ENCODE results near the gene ATXN7L1. TPM values are rescaled to one million over a fixed set of nuclear protein-coding genes. Genes with fewer than 3 reads are reported as not detected.

The ATXN7L1 gene
- total and polyA plus RNA-seq, 2 donors (not counting 1 experiment from before 2014, with no cell fraction given), result 7.1 to 40.6 TPM

DNA sequence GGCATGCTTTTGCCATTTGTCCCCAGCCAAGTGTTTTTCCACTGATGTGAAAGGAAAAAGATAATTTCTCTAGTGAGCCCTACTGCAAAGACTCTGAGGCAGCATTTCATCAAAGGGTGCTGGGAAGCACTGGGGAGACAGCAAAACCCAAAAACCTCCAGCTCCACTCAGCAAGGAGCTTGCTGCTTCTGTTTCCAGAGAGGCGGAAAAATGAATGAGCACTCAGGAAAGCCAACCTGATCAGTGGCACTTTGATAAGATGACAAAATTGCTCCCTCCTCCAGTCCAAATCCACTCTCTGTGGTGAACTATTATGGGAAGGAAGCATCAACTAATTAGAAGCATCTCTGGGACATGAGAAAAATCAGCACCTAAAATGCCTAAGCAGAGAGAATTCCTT is 68.2 kb downstream of the ATXN7L1 start:
- no peaks in the 10 kb centered on the region for H3K27me3 Mint-ChIP-seq

GRCh38 chr7:105807448-105807762 is 69.0 kb downstream of the ATXN7L1 start:
- Histone ChIP-seq H3K36me3 (replicated peaks in 1 of 2; ENCODE audit: control extremely low read depth in 1 of 2, control insufficient read depth in 1 of 2, extremely low read depth in 1 of 2, insufficient read depth in 2 of 2, low read length in 1 of 2) (no peaks in the 10 kb centered on the region), H3K4me1 (ENCODE audit: control insufficient read depth in 2 of 2, insufficient read depth in 2 of 2, low read length in 2 of 2) (peaks cover 21 to 41% of the 10 kb centered on the region in 2 donors), H2AFZ (ENCODE audit: insufficient read depth, low read depth, low read length, poor library complexity, severe bottlenecking) (no peak overlapping the region), H3K4me3 (ENCODE audit: control extremely low read depth in 1 of 5, extremely low read depth in 1 of 5, insufficient read depth in 1 of 5, low read depth in 2 of 5, low read length in 4 of 5) (no peak overlapping the region), H3K79me2 (ENCODE audit: control insufficient read depth, insufficient read depth, low read length) (no peaks in the 10 kb centered on the region), H3K9me3 (ENCODE audit: control extremely low read depth in 1 of 3, control insufficient read depth in 2 of 3, insufficient read depth in 1 of 3, low read length in 2 of 3) (no peaks in the 10 kb centered on the region), H3K4me2 (replicated peaks; ENCODE audit: low read depth, low read length, poor library complexity, severe bottlenecking) (no peak overlapping the region), H4K20me1 (ENCODE audit: control insufficient read depth, insufficient read depth, low read length, poor library complexity, severe bottlenecking) (no peaks in the 10 kb centered on the region), H3K27ac (ENCODE audit: low read length in 2 of 2) (no peak overlapping the region), H3K9ac (ENCODE audit: low read length) (no peak overlapping the region), H3K27me3 (replicated peaks in 1 of 4; ENCODE audit: control extremely low read depth in 1 of 4, control insufficient read depth in 3 of 4, insufficient read depth in 4 of 4, low read length in 3 of 4) (no peaks in the 10 kb centered on the region)
- TF ChIP-seq EZH2 (IDR thresholded peaks at IDR 0.05; ENCODE audit: borderline replicate concordance, insufficient read depth, low read depth, low read length, poor library complexity, severe bottlenecking), result no peak
- TF ChIP-seq, protein P1, sequence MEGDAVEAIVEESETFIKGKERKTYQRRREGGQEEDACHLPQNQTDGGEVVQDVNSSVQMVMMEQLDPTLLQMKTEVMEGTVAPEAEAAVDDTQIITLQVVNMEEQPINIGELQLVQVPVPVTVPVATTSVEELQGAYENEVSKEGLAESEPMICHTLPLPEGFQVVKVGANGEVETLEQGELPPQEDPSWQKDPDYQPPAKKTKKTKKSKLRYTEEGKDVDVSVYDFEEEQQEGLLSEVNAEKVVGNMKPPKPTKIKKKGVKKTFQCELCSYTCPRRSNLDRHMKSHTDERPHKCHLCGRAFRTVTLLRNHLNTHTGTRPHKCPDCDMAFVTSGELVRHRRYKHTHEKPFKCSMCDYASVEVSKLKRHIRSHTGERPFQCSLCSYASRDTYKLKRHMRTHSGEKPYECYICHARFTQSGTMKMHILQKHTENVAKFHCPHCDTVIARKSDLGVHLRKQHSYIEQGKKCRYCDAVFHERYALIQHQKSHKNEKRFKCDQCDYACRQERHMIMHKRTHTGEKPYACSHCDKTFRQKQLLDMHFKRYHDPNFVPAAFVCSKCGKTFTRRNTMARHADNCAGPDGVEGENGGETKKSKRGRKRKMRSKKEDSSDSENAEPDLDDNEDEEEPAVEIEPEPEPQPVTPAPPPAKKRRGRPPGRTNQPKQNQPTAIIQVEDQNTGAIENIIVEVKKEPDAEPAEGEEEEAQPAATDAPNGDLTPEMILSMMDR (IDR thresholded peaks at IDR 0.05), result no peak
- H3K9me3 Mint-ChIP-seq (ENCODE audit: insufficient read depth), result no peaks in the 10 kb centered on the region
- no peaks in the 10 kb centered on the region for H3K27me3 Mint-ChIP-seq
- POLR2A ChIA-PET, result no interaction called here
- CTCF ChIA-PET, result interaction anchor here (3.4 kb wide), 1 partner anchor 46 kb away, joined by 15 read pairs; no protein-coding TSS in a partner anchor
- DNase-seq (no peak), ATAC-seq (ENCODE audit: low read depth) (no peak)
- H3K27ac Mint-ChIP-seq, result no peak overlapping the region
- peaks cover 41% of the 10 kb centered on the region for H3K4me1 Mint-ChIP-seq
- intact Hi-C loops (cut with micrococcal nuclease), result loop anchor here (5.0 kb wide), 1 partner anchor 115 kb away; no protein-coding TSS in a partner anchor
- WGBS (ENCODE audit: insufficient coverage), result 92% methylated on average over 4 of the region's 4 CpGs
- no peak overlapping the region for H3K4me3 Mint-ChIP-seq

More for the DNA sequence above, 68.2 kb downstream of the ATXN7L1 start:
- DNase-seq, result no peak
- intact Hi-C loops (cut with micrococcal nuclease), result loop anchor here (2.0 to 5.0 kb wide), 3 partner anchors 37 to 116 kb away; partner anchors contain the start of gene ATXN7L1
- POLR2A ChIA-PET, result interaction anchor here (0.6 kb wide), 1 partner anchor 275 kb away, joined by 3 read pairs; no protein-coding TSS in a partner anchor
- Mint-ChIP-seq H3K9me3 (ENCODE audit: insufficient read depth) (no peaks in the 10 kb centered on the region), H3K4me3 (no peak overlapping the region), H3K4me1 (peaks cover 41% of the 10 kb centered on the region), H3K27ac (no peak overlapping the region)
- Histone ChIP-seq H3K4me3 (ENCODE audit: control extremely low read depth in 1 of 5, extremely low read depth in 1 of 5, insufficient read depth in 1 of 5, low read depth in 2 of 5, low read length in 4 of 5) (no peak overlapping the region), H2AFZ (ENCODE audit: insufficient read depth, low read depth, low read length, poor library complexity, severe bottlenecking) (peak overlapping the region; percentile 43), H4K20me1 (ENCODE audit: control insufficient read depth, insufficient read depth, low read length, poor library complexity, severe bottlenecking) (no peaks in the 10 kb centered on the region), H3K79me2 (ENCODE audit: control insufficient read depth, insufficient read depth, low read length) (no peaks in the 10 kb centered on the region), H3K4me2 (replicated peaks; ENCODE audit: low read depth, low read length, poor library complexity, severe bottlenecking) (no peak overlapping the region), H3K9me3 (ENCODE audit: control extremely low read depth in 1 of 3, control insufficient read depth in 2 of 3, insufficient read depth in 1 of 3, low read length in 2 of 3) (no peaks in the 10 kb centered on the region), H3K4me1 (ENCODE audit: control insufficient read depth in 2 of 2, insufficient read depth in 2 of 2, low read length in 2 of 2) (peaks cover 21 to 41% of the 10 kb centered on the region in 2 donors), H3K36me3 (replicated peaks in 1 of 2; ENCODE audit: control extremely low read depth in 1 of 2, control insufficient read depth in 1 of 2, extremely low read depth in 1 of 2, insufficient read depth in 2 of 2, low read length in 1 of 2) (no peaks in the 10 kb centered on the region), H3K27me3 (replicated peaks in 1 of 4; ENCODE audit: control extremely low read depth in 1 of 4, control insufficient read depth in 3 of 4, insufficient read depth in 4 of 4, low read length in 3 of 4) (no peaks in the 10 kb centered on the region), H3K9ac (ENCODE audit: low read length) (no peak overlapping the region), H3K27ac (ENCODE audit: low read length in 2 of 2) (no peak overlapping the region)
- 100% methylated on average over 1 of the region's 1 CpG for WGBS (ENCODE audit: insufficient coverage)
- ATAC-seq (ENCODE audit: low read depth), result no peak
- TF ChIP-seq, protein P1 (IDR thresholded peaks at IDR 0.05), result no peak
- TF ChIP-seq EZH2 (IDR thresholded peaks at IDR 0.05; ENCODE audit: borderline replicate concordance, insufficient read depth, low read depth, low read length, poor library complexity, severe bottlenecking), result no peak
- CTCF ChIA-PET, result interaction anchor here (0.8 to 3.4 kb wide), 6 partner anchors 43 to 234 kb away, joined by 3 to 15 read pairs (median 4); no protein-coding TSS in a partner anchor
